Gastrocnemius medialis (tissue), 4 donors: ENCODE measurements around the gene KHDRBS2. TPM values are rescaled to one million over a fixed set of nuclear protein-coding genes. Genes with fewer than 3 reads are reported as not detected.

Experiments used
- ATAC-seq, 2 donors: fragments of 150-250 bp; one replicate each; pipeline ENCODE4 v1.9.1; 2016
- DNase-seq, 2 donors: peaks; one replicate each; pipeline ENCODE4 v3.0.0-alpha.2; 2019
- H3K27ac ChIP-seq, 4 donors: fragments of 200-600 bp; sonication (generic); 1 replicate in 1 of 4; 2 replicates in 3 of 4; pipeline ENCODE4 v1.5.1; 2016 to 2018; ENCODE audit warnings: mild to moderate bottlenecking in 2 of 4, moderate library complexity in 1 of 4
- H3K27me3 ChIP-seq, 3 donors: fragments of 200-600 bp; sonication (generic) in 2 of 3; 1 replicate in 1 of 3; 2 replicates in 2 of 3; pipeline versions ENCODE4 v1.5.1 to v1.6.0; 2016 to 2019; ENCODE audit warnings: mild to moderate bottlenecking in 1 of 3, moderate library complexity in 1 of 3
- H3K36me3 ChIP-seq, 2 donors: fragments of 200-600 bp; sonication (generic) in 1 of 2; one replicate each; pipeline ENCODE4 v1.5.1; 2017 to 2018
- H3K4me1 ChIP-seq, 2 donors: fragments of 200-600 bp; sonication (generic) in 1 of 2; one replicate each; pipeline ENCODE4 v1.5.1; 2016 to 2017; ENCODE audit warnings: mild to moderate bottlenecking in 2 of 2
- H3K4me3 ChIP-seq, 4 donors: fragments of 200-600 bp; sonication (generic) in 3 of 4; 1 replicate in 1 of 4; 2 replicates in 3 of 4; pipeline ENCODE4 v1.5.1; 2016 to 2019; ENCODE audit warnings: mild to moderate bottlenecking in 2 of 4
- H3K9me3 ChIP-seq, 3 donors: fragments of 200-600 bp; sonication (generic) in 2 of 3; 1 replicate in 1 of 3; 2 replicates in 2 of 3; pipeline ENCODE4 v1.5.1; 2016 to 2019
- POLR2A ChIP-seq, 2 donors: fragments of 450-650 bp; IDR thresholded peaks; one replicate each; pipeline ENCODE4 v1.6.1; 2017; ENCODE audit warnings: antibody characterized with exemption in 2 of 2, mild to moderate bottlenecking in 2 of 2, moderate library complexity in 2 of 2
- in situ Hi-C, 4 donors: fragments of 200-750 bp; cut with MboI; loops; one replicate each; pipeline versions ENCODE4 v1.15.0 to v1.8.0; 2017; ENCODE audit warnings: low sequenced_read_pairs in 4 of 4
- intact Hi-C: fragments of 100-400 bp; cut with DNase I; formaldehyde crosslinking; loops from one replicate; pipeline ENCODE4 v1.15.1; 2023; ENCODE audit warnings: low total_unique reads
- total RNA-seq, 4 donors: library from RNA; depleted of rRNA; stranded (reverse); fragments of >200 nt; gene quantifications; one replicate each; pipeline versions ENCODE4 v1.1.0 to v1.2.3, GENCODE V29; 2016
- TF ChIP-seq, protein P1 (sequence below), 5 experiments: fragments of 450-650 bp in 3 of 5; fragments of 200-600 bp in 2 of 5; sonication (generic) in 2 of 5; IDR thresholded peaks in 4 of 5; conservative IDR thresholded peaks in 1 of 5; 1 replicate in 4 of 5; 2 replicates in 1 of 5; pipeline ENCODE4 v1.5.1; 2016 to 2019; ENCODE audit warnings: antibody characterized with exemption in 5 of 5, mild to moderate bottlenecking in 3 of 5, moderate library complexity in 3 of 5

Gene KHDRBS2
- total RNA-seq, 4 donors from 2014 or later: 0.44 TPM; not detected in 3

GRCh38 chr6:61675734-61676133 is 610.3 kb downstream of the KHDRBS2 start:
- ATAC-seq (no peak), DNase-seq (no peak)
- no peaks in the 10 kb centered on the region for H3K27me3 ChIP-seq
- H3K4me1 ChIP-seq: no peaks in the 10 kb centered on the region
- TF ChIP-seq POLR2A (IDR thresholded peaks at IDR 0.05): no peak
- TF ChIP-seq, protein P1, sequence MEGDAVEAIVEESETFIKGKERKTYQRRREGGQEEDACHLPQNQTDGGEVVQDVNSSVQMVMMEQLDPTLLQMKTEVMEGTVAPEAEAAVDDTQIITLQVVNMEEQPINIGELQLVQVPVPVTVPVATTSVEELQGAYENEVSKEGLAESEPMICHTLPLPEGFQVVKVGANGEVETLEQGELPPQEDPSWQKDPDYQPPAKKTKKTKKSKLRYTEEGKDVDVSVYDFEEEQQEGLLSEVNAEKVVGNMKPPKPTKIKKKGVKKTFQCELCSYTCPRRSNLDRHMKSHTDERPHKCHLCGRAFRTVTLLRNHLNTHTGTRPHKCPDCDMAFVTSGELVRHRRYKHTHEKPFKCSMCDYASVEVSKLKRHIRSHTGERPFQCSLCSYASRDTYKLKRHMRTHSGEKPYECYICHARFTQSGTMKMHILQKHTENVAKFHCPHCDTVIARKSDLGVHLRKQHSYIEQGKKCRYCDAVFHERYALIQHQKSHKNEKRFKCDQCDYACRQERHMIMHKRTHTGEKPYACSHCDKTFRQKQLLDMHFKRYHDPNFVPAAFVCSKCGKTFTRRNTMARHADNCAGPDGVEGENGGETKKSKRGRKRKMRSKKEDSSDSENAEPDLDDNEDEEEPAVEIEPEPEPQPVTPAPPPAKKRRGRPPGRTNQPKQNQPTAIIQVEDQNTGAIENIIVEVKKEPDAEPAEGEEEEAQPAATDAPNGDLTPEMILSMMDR (IDR thresholded peaks at IDR 0.05 in 4 of 5, conservative IDR thresholded peaks at IDR 0.05 in 1 of 5): no peak
- no peaks in the 10 kb centered on the region for H3K9me3 ChIP-seq
- no peaks in the 10 kb centered on the region for H3K36me3 ChIP-seq
- in situ Hi-C loops: no loop called here
- intact Hi-C loops: no loop called here
- H3K4me3 ChIP-seq: no peak overlapping the region
- H3K27ac ChIP-seq: no peak overlapping the region

GRCh38 chr6:61649845-61650244 is 636.2 kb downstream of the KHDRBS2 start:
- Histone ChIP-seq H3K27ac (no peak overlapping the region), H3K27me3 (no peaks in the 10 kb centered on the region), H3K4me3 (no peak overlapping the region), H3K4me1 (no peaks in the 10 kb centered on the region), H3K9me3 (no peaks in the 10 kb centered on the region), H3K36me3 (no peaks in the 10 kb centered on the region)
- no peak for DNase-seq
- no peak for ATAC-seq
- TF ChIP-seq, protein P1 (IDR thresholded peaks at IDR 0.05 in 4 of 5, conservative IDR thresholded peaks at IDR 0.05 in 1 of 5): no peak
- no peak for TF ChIP-seq POLR2A (IDR thresholded peaks at IDR 0.05)
- in situ Hi-C loops (no loop called here), intact Hi-C loops (no loop called here)

DNA sequence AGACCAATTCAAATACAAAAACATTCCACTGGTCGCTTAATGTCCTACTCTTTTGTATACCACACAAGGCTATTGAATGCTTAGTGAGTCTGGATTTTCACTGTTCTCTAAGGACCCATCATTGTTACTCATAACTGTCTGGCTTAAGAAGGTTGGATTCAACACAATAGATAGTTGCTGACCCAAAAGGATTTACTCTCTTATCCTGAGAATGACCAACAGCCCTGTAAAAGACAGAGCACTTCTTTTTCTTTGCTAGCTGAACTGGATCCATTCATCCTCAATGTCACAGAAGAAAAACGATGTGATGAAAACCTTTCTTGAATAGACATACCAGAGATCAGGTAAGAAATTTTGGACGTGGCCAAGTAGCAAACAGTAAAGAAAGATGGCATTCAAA is 645.6 kb downstream of the KHDRBS2 start:
- no peaks in the 10 kb centered on the region for H3K4me1 ChIP-seq
- ATAC-seq (no peak), DNase-seq (no peak)
- no peaks in the 10 kb centered on the region for H3K27me3 ChIP-seq
- in situ Hi-C loops (no loop called here), intact Hi-C loops (no loop called here)
- no peak for TF ChIP-seq POLR2A (IDR thresholded peaks at IDR 0.05)
- TF ChIP-seq, protein P1 (IDR thresholded peaks at IDR 0.05 in 4 of 5, conservative IDR thresholded peaks at IDR 0.05 in 1 of 5): no peak
- no peaks in the 10 kb centered on the region for H3K36me3 ChIP-seq
- H3K27ac ChIP-seq: no peak overlapping the region
- no peak overlapping the region for H3K4me3 ChIP-seq
- no peaks in the 10 kb centered on the region for H3K9me3 ChIP-seq
